DMS53 treated with DMSO at 0.1 percent for 48 hours (cell line): ENCODE measurements around the gene ATOSB.

ENCODE experiments used
- DNase-seq: peaks from one replicate; lab custom pipeline; 2025; ENCODE audit not compliant: unreplicated experiment; lab: John Stamatoyannopoulos, UW

The ATOSB gene

DNA sequence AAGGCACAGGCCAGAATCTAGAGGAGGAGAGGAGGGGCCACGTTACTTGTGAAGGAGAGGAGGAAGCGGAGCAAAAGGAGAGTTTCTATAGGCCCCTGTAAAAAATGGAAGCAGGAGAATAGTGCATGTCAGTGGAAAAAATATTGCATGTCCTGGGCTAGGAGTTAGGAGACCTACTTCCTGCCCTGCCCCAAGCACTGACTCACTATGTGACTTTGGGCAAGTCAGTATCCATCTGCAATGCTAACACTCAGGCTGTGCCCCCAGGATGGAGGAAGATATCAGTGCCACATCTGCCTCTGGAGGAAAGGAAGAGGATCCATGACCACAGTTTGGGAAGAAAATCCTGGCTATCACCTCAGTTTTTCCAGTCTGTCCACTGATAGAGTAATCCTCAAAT, 26.2 kb downstream of the ATOSB start:
- no peak for DNase-seq

DNA sequence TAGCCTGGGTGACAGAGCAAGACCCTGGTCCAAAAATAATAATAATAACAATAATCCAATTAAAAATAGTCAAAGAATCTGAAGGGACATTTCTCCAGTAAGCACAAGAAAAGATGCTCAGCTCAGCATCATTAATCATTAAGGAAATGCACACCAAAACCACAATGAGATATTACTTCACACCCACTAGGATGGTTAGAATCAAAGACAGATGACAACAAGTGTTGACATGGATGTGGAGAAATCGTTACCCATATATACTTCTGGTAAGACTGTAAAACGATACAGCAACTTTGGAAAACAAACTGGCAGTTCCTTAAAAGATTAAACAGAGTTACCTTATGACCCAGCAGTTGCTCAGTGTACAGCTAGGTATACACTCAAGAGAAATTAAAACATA, 30.6 kb downstream of the ATOSB start:
- no peak for DNase-seq

DNA sequence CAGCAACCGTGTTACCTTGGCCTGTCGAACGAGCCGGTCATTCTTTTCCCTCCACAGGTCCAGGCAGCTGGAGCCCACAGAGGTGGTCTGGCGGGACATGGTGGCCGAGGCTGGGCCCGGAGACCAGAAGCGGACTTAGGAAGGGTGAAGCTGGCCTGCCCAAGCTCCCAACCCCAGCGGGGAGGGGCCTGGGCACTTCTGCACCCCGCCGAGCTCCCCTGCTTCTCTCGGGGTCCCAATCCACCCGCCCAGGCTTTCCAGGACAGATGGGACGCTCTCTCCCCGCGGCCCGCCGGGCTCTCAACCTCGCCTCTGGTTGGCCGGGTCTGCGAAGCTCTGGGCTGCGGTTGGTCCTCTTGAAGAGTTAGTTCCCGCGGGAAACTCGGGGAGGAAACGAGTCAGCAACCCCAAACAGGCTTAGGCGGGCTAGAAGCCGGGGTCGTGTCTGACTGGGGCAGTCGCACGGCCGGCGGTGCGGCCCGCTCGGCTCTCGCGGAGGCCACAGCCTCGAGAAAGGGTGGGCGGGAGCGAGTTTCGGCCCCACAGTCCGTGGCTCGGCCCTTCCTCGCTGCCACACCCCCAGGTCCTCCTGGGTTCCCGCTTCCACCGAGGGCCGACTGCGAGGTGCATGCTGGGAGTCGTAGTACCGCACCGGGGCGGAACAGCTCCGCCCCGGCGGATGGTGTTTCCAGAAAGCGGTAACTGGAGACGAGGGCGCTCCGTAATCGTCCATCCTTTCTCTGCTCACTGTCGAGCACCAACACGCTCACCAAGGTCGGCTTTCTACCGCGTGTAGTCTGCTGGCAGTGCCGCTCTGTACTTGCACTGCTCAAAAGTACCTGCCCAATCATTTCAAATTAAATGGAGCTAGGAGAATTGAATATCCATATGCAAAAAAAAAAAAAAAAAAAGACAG, 36.0 kb downstream of the ATOSB start, which contains the start of gene FANCG:
Gene FANCG (minus strand): TSS at position 517 of the 916 bp plus-strand sequence. CDS start 418 bp downstream, at position 99.
- DNase-seq, result peak; percentile 82

DNA sequence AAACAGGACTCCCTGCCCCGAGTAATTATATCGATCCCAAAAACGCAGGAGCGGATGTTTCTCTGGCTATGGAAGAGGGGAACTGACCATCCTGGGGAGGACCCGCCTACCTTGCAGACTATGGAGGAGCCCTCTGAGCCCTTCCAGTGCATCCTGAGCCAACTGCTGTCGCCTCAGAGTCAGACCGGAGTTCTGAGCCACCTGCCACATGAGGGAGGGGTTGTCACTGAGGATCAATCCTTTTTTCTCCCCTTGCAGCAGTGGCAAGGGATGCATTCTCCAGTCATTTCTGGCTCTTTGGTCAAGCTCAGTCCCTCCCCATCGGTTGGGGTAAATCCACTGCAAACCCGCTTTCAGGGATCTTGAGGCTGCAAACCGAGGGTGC, 36.6 kb downstream of the ATOSB start:
- DNase-seq, result no peak

DNA sequence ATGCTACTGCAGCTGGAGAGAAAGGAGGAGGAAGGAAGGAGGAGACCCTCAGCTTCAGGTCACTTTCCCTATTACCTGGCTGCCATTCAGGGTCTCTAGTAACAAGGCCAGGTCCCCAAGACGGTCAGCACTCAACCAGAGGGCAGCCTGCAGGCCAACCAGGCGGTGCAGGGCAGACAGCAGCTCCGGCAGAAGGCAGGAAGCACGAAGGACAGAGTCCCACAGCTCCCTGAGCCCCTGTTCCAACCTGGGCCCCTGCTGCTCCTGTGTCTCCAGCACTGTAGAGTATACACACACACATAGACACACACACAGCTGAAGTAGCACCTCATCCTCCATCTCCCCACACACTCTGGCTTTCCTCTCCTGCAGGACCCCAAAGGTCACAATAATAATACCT, 37.6 kb downstream of the ATOSB start:
- no peak for DNase-seq

DNA sequence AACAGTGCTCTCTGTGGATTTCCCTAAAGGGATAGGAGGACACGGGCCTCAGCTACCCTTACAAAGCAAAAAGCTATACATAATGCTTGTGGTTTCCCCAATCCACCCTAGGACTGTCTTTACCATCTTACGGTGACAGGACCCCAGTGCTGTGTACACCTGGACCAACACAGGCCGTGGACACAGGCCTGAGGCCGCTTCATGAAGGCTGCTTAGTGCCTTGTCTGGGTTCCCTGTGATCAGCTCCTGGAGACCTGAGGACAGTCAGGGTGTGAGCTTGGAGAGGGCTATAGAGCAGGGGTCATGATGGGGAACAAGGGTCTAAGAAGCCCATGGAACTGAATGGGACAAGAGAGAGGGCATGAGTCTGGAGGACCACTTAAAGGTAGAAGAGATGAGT, 38.8 kb downstream of the ATOSB start:
- no peak for DNase-seq

DNA sequence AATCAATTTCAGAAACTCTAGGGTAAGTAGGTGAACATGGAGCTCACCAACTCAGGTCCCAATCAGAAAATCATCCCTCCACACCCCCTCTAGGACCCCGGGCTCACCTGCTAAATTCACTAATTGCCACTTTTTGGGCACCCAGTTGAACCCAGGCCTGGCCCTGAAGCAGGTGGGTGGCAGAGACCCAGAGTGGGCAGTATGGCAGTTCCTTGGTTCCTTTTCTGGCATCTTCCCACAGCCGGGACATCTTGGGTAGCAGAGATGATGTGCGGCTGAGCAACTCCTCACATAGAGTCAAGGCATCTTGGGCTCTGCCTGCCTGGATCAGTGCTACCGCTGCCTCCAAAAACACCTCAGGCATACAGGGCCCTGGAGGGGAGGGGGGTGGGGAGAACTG, 40.3 kb downstream of the ATOSB start:
- DNase-seq, result no peak

DNA sequence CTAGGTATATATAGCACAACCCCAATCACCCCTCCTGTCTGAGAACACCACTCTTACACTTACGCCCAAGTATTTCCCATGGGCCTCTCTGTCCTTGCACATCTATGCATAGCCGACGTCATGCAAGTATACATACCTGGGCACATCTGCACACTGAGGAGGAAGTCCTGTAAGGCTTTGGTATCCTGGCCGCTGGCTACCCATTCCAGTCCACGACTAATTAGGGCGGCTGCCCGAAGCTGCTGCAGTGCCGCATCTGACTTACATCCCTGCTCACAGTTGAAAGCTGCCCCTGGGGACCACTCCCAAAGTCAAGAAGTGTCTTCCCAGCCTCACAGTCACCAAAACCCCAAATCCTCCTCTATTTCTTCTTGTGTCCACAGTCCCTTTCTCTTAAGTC, 40.9 kb downstream of the ATOSB start:
- DNase-seq, result no peak

DNA sequence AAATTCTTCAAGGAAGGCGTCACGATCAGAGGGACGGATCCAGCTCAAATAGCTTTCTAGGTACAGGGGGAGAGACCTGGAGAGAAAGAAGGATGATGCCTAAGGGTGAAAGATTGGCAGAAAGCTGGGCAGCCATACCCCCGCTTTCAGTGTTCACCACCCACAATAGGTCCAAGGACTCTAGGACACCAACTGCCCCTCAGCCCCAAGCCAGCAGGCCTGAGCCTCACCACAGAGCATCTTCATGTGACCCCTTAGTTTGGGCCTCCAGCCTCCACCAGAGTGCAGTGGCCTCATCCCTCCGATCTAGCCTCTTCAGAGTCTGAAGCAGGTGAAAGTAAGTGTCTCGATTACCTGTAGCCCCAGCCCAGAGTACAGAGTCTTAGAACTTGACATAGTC, 41.5 kb downstream of the ATOSB start:
- no peak for DNase-seq

DNA sequence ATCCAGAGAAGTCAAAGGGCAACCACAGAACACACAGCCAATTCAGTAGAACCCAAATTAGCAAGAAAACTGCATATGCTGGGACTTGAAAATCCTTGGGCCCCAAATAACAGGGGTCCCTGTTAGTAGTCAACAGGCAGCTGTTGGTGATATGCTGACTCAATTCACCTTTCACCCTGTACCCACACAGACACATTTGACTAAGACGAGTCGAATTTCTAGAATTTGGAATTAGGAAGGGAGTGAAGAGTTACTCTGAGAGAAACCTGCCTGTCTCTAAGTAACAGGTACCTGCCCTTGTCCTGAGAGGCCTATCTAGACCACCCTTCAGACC, 42.4 kb downstream of the ATOSB start:
- DNase-seq, result no peak

DNA sequence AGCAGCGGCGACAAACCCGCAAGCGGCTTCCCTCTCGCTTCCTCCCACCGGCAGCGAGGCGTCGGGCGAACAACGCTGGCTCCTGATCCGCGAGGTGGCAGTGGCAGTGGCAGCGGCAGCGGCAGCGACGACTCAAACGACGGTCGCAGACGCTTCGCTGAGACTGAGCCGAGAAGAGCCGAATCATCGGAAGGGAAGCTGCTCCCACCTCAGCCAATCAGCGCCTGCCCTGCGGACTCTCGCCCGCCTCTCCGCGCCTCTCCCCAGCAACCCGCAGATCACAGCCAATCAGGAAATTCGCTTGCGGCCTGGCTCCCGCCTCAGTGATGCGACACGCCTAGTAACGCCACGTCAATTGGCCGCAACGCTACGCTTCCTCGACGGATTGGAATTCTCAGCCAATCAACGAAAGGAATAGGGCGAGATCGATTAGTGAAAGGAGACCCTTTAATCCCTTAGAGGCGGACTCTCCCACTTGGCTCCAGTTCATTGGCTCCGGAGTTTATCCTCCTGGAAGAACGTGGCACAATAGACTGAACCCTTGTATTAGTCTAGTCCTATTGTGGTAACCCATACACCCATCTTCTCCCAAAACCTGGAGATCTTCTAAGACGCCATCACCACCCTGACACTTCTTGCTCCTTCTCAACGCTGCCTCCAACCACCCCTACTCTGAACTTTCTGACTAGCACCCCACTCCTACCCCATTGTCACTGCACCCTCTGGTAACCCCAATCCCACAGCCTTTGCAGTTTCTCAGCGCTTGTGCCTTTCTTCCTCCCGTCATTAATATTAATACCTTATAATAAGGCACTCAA, 43.0 kb downstream of the ATOSB start, which contains the start of gene VCP:
Gene VCP (minus strand): TSS at position 165 of the 818 bp plus-strand sequence. CDS start 272 bp downstream, outside the sequence.
- peak; percentile 95 for DNase-seq

DNA sequence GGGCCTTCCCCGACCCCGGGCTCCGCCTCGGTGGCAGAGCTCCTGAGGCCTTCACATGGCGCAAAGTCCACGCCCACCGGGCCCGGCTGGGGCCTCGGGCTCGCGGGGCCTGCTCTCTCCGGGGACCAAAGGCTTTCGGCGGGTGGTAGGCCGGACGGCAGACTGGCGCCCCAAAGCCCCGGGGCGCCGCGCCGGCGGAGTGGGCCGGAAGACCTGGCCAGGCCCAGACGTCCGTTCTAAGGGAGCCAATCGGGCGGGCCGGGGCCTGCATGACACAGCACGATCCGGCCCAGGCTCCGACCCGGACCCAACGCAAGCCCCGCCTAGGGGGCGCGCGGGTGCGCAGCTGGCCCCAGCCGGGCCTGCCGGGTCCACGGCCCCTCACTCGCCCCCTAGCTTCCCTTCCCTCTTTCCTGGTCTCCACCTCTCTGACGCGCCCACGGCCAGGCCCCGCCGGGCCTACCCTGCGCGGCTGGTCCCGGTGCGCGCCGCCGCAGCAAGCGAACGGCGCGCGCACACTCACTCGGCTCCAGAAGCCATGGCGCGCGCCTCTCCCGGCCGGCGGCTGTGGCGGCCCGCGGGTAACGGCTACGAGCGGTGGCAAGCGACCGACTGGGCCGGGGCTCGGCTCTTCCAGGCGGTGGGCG, 43.7 kb downstream of the ATOSB start:
- DNase-seq, result peak; percentile 41

DNA sequence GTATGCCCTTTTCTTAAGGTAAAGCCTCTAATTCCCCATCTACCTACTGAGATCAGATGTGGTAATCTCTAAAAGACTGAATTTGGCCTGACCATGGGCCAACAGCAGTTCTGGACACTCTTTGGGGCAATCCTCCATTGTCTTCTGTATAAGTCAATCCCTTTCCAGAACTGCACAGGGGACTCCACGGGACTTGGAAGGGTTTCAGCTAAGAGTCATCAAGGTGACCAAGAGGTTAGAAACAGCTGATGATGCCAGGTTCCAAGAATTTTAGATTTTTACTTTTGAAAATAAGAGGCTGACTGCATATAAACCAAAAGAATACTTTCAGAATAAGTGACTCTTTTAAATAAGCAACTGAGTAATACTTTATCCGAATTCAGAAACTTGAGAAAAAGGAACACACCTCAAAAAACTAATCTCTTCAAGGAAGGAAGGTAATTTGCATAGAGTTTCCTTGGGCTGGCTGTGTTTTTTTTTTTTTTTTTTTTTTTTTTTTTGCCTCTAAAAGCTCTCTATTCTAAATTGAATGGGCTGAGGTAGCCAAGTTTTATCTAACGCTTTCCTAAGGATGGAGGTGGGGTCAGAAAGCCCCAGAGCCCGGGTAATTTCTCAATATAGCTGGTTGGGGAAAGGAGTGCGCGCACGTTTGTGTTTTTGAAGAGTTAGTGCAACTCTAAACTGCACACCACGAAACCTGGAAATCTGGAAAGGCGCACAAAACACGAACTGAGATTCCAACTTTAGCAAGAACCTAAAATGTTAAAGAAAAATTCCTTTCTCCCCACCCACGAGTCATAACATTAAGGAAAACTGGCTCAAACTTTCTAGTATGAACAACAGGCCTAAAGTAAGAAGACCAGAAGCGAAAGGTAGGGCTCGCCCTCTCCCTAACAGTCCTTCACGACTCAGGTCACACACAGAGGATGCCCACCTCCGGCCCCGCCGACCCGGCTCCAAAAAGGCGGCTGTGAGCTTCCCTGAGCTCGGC, 44.5 kb downstream of the ATOSB start:
- no peak for DNase-seq

DNA sequence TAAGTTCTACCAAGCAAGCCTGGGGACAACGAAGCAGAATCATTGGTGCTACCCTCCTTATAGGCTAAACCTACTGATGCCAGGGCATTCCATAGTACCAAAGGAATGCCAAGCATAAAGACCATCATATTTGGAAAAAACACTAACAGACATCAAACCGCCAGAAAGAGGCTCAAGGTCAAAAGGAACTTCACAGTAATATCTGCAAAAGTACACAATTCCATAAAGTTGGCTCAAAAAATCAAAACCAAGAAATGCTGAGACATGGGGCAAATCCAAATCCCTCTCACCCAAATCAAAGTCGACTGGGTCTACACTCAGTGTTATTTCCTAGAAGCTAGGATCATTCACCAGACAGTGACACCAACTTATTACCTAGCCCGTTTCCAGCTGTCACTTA, 46.6 kb downstream of the ATOSB start:
- DNase-seq, result no peak

DNA sequence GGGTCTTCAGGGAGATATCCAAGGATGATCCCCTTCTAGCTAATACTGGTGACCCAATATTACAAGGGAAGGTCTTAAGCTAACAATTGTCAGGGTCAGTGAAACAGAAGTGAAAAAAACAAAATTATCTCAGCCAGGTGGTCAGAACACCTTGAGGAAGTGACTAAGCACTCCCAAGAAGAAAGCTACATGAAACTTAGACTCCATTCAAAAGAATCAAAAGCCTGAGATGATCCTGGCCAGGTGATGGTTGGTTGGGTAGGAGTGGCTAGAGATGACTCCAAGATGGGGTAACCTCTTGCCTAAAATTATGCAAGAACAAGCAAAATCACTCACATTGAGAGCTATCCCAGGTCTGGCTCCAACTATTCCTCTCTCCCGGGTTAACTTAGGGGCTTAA, 48.6 kb downstream of the ATOSB start:
- DNase-seq, result no peak

DNA sequence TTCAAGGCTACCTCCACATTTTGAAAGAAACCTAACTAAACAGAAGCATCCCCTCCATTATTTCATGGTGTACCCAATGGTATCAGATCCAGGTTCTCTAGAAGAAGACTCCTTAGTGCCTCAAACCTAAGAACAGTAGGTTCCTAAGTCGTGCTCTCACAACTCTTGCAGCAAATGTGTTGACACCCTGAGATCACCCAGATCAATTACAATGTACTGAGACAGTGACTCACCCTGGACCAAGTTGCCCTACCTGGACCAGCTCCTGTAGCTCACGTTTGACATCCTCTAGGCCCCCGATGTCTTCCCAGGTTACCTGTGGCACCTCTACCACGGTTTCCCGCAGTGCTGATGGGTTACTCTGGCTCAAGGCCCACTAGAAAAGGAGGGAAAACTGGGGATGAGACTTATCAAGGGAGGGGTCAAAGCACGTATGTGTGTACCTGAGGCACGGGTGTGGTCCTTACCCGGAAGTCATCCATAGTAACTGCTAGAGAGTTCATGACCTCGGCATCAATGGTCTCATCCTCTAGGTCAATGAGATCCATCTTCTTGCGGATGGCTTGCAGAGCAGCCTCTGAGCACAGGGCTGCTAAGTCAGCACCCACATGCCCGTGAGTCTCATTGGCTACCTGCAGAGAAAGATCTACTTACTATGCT, 55.0 kb downstream of the ATOSB start:
- DNase-seq, result no peak

DNA sequence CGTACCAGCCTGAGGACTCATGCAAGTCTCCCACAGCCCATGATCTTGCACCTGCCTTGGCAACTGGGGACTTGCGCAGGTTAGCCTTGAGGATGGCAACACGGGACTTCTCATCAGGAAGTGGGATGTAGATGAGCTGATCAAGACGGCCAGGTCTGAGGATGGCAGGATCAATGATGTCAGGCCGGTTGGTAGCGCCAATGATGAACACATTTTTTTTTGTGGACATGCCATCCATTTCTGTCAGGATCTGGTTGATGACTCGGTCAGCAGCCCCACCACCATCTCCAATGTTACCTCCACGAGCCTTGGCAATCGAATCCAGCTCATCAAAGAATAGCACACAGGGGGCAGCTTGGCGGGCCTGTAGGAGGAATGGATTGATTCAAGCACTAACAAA, 56.2 kb downstream of the ATOSB start:
- no peak for DNase-seq

DNA sequence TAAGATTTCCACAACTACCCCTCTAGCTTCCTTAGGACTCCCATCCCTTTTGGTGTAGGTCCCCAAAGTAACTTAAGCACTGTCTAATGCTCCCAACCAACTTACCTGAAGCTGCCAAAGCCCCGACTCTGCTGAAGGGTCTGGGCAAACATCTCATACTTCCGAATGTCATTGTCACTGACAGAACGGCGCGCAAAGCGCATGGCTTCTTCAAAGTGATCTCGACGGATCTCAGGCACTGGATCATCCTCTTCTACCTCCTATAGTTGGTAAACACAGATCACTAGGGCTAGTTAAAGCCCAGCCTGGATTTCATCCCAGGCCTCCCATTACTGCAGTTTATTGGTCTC, 58.4 kb downstream of the ATOSB start:
- DNase-seq, result no peak

DNA sequence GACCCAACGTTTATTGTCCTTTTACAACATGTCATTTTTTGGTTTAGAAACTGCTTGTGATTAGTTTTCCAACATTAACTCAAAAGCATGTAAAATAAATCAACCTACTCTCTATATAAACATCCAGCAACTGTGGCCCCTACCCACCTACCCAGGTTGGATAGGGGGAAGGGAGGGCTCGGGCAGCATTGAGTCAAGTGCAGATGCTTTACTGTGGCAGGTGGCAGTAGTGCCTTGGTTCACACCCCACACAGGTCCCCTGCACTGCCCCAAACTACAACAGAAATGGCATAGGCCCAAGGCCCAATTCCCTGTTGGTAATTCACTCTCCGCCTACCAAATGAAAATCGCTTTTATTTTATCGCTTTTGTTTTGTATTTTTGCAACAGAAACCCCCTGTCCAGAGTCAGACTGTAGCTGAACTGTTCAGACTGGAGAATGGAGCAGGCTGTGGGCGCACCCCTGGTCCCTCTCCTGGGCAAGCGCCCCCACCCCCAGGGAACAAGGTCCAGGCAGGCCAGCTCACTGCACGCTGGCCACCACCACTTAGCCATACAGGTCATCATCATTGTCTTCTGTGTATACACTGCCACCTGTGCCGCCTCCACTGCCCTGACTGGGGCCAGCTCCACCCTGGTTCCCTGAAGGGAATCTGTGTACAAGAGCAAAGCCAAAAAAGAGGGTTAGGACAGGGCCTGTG, 58.9 kb downstream of the ATOSB start:
- DNase-seq, result no peak
